Caco-2 (cell line): ENCODE data around the gene PPP1R7. TPM values are rescaled to one million over a fixed set of nuclear protein-coding genes. Genes with fewer than 3 reads are reported as not detected.

ENCODE experiments used
- BruUV-seq: library from RNA; stranded (reverse); fragments of 400-500 nt; replicated peaks from 2 replicates; lab custom pipeline; 2021; lab: Mats Ljungman, UMichigan
- CTCF ChIA-PET: fragments of 300-600 bp; sonication (Branson Sonifier 250); formaldehyde crosslinking; loops from one replicate; lab custom pipeline; 2022; ENCODE audit warnings: antibody characterized with exemption; lab: Charles Lee
- POLR2A ChIA-PET: fragments of 300-600 bp; sonication (Branson Sonifier 250); formaldehyde crosslinking; loops from one replicate; lab custom pipeline; 2022; ENCODE audit warnings: antibody characterized with exemption; lab: Charles Lee
- DNase-seq, 2 experiments: peaks; one replicate each; pipeline versions ENCODE4 v3.0.0 to v3.0.0-alpha.2; 2020 to 2022
- H3K27me3 ChIP-seq: replicated peaks from 2 replicates; pipeline ENCODE4 v1.6.0; 2011; ENCODE audit warnings: low read length; ENCODE audit not compliant: control insufficient read depth, insufficient read depth
- H3K36me3 ChIP-seq: 2 replicates; pipeline ENCODE4 v1.5.1; 2011; ENCODE audit warnings: low read length; ENCODE audit not compliant: control insufficient read depth, insufficient read depth
- H3K4me1 ChIP-seq: fragments of 250-450 bp; sonication (Bioruptor Pico); 2 replicates; pipeline ENCODE4 v1.5.1; 2020; ENCODE audit warnings: mild to moderate bottlenecking
- H3K4me3 ChIP-seq: 2 replicates; pipeline ENCODE4 v1.5.1; 2011; ENCODE audit warnings: low read depth, mild to moderate bottlenecking, control low read depth, low read length
- H3K9me3 ChIP-seq: fragments of 250-450 bp; sonication (Bioruptor Pico); 2 replicates; pipeline ENCODE4 v1.5.1; 2020; ENCODE audit warnings: mild to moderate bottlenecking, moderate library complexity
- H3K27ac Mint-ChIP-seq: one replicate; pipeline ENCODE4 v1.8.0; 2022; ENCODE audit warnings: mixed read lengths; ENCODE audit not compliant: unreplicated experiment
- H3K27me3 Mint-ChIP-seq: one replicate; pipeline ENCODE4 v1.8.0; 2022; ENCODE audit warnings: mixed read lengths; ENCODE audit not compliant: insufficient read depth, unreplicated experiment
- H3K36me3 Mint-ChIP-seq: one replicate; pipeline ENCODE4 v1.8.0; 2022; ENCODE audit warnings: mild to moderate bottlenecking, mixed read lengths; ENCODE audit not compliant: insufficient read depth, unreplicated experiment
- H3K4me1 Mint-ChIP-seq: one replicate; pipeline ENCODE4 v1.8.0; 2022; ENCODE audit warnings: low read depth, mixed read lengths; ENCODE audit not compliant: unreplicated experiment
- H3K4me3 Mint-ChIP-seq: one replicate; pipeline ENCODE4 v1.8.0; 2022; ENCODE audit warnings: mild to moderate bottlenecking, moderate library complexity, mixed read lengths; ENCODE audit not compliant: unreplicated experiment
- H3K9me3 Mint-ChIP-seq: one replicate; pipeline ENCODE4 v1.8.0; 2022; ENCODE audit warnings: mixed read lengths; ENCODE audit not compliant: unreplicated experiment
- CTCF ChIP-seq, 2 experiments: fragments of 200-600 bp in 1 of 2; IDR thresholded peaks; 1 replicate in 1 of 2; 2 replicates in 1 of 2; pipeline versions ENCODE4 v1.5.1 to v1.8.0; 2011 to 2022; ENCODE audit warnings: antibody characterized with exemption in 1 of 2, control low read depth in 1 of 2, inconsistent platforms in 1 of 2, low read depth in 1 of 2, low read length in 1 of 2, mild to moderate bottlenecking in 1 of 2, moderate library complexity in 1 of 2; ENCODE audit not compliant: insufficient read depth in 1 of 2, severe bottlenecking in 1 of 2, unreplicated experiment in 1 of 2
- intact Hi-C: fragments of 100-400 bp; cut with micrococcal nuclease; formaldehyde crosslinking; loops from one replicate; pipeline ENCODE4 v1.10.0; 2022; ENCODE audit not compliant: unreplicated experiment
- total RNA-seq: library from RNA; stranded (reverse); gene quantifications from 2 replicates; pipeline ENCODE4 v1.2.3, GENCODE V29; 2022

PPP1R7 gene
- total RNA-seq, 1 experiment from 2014 or later, result 32.5 TPM

GRCh38 chr2:241204490-241204889, 54.2 kb downstream of the PPP1R7 start:
- Mint-ChIP-seq H3K36me3 (no peaks in the 10 kb centered on the region), H3K27ac (no peak overlapping the region), H3K4me1 (no peaks in the 10 kb centered on the region), H3K27me3 (no peaks in the 10 kb centered on the region), H3K9me3 (no peaks in the 10 kb centered on the region), H3K4me3 (no peak overlapping the region)
- intact Hi-C loops, result no loop called here
- Histone ChIP-seq H3K27me3 (no peaks in the 10 kb centered on the region), H3K9me3 (no peaks in the 10 kb centered on the region), H3K4me3 (no peak overlapping the region), H3K4me1 (no peaks in the 10 kb centered on the region), H3K36me3 (no peaks in the 10 kb centered on the region)
- CTCF ChIA-PET, result no interaction called here
- POLR2A ChIA-PET, result no interaction called here
- TF ChIP-seq CTCF (IDR thresholded peaks at IDR 0.05; ENCODE audit: insufficient read depth in 1 of 2, low read depth in 1 of 2, low read length in 1 of 2, severe bottlenecking in 1 of 2, unreplicated experiment in 1 of 2), result no peak
- BruUV-seq, result no TSS peak
- DNase-seq, result no peak

- no peak overlapping the region for H3K4me3 ChIP-seq
- BruUV-seq, result no TSS peak
- POLR2A ChIA-PET, result no interaction called here
- H3K27me3 ChIP-seq, result no peaks in the 10 kb centered on the region
- Mint-ChIP-seq H3K36me3 (no peaks in the 10 kb centered on the region), H3K27me3 (no peaks in the 10 kb centered on the region), H3K9me3 (no peaks in the 10 kb centered on the region), H3K4me3 (no peak overlapping the region), H3K4me1 (no peaks in the 10 kb centered on the region), H3K27ac (no peak overlapping the region)
- CTCF ChIA-PET, result no interaction called here
- intact Hi-C loops, result no loop called here
- H3K4me1 ChIP-seq, result no peaks in the 10 kb centered on the region
- no peaks in the 10 kb centered on the region for H3K36me3 ChIP-seq
- no peak for TF ChIP-seq CTCF (IDR thresholded peaks at IDR 0.05; ENCODE audit: insufficient read depth in 1 of 2, low read depth in 1 of 2, low read length in 1 of 2, severe bottlenecking in 1 of 2, unreplicated experiment in 1 of 2)
- no peak for DNase-seq
- no peaks in the 10 kb centered on the region for H3K9me3 ChIP-seq
Measured at GRCh38 chr2:241205086-241205485, 54.8 kb downstream of the PPP1R7 start.

- TF ChIP-seq CTCF (IDR thresholded peaks at IDR 0.05; ENCODE audit: insufficient read depth in 1 of 2, low read depth in 1 of 2, low read length in 1 of 2, severe bottlenecking in 1 of 2, unreplicated experiment in 1 of 2), result no peak
- intact Hi-C loops, result no loop called here
- CTCF ChIA-PET, result interaction anchor here (1.3 kb wide), 1 partner anchor 12 kb away, joined by 3 read pairs; no protein-coding TSS in a partner anchor
Measured at GRCh38 chr2:241207151-241207550, 56.9 kb downstream of the PPP1R7 start.

More at GRCh38 chr2:241207151-241207550, 56.9 kb downstream of the PPP1R7 start:
- Mint-ChIP-seq H3K4me1 (no peaks in the 10 kb centered on the region), H3K36me3 (no peaks in the 10 kb centered on the region), H3K4me3 (no peak overlapping the region), H3K9me3 (no peaks in the 10 kb centered on the region), H3K27ac (no peak overlapping the region), H3K27me3 (no peaks in the 10 kb centered on the region)
- Histone ChIP-seq H3K9me3 (no peaks in the 10 kb centered on the region), H3K27me3 (no peaks in the 10 kb centered on the region), H3K4me1 (no peaks in the 10 kb centered on the region), H3K36me3 (no peaks in the 10 kb centered on the region), H3K4me3 (no peak overlapping the region)
- no TSS peak for BruUV-seq
- DNase-seq, result no peak
- POLR2A ChIA-PET, result no interaction called here
